ENCODE measurements around the gene FCSK.
"Not testable (repeated sequence)": the region's sequence is repeated elsewhere in the genome, so short reads cannot be mapped to it uniquely, and the experiment has no call there.

The FCSK gene

DNA sequence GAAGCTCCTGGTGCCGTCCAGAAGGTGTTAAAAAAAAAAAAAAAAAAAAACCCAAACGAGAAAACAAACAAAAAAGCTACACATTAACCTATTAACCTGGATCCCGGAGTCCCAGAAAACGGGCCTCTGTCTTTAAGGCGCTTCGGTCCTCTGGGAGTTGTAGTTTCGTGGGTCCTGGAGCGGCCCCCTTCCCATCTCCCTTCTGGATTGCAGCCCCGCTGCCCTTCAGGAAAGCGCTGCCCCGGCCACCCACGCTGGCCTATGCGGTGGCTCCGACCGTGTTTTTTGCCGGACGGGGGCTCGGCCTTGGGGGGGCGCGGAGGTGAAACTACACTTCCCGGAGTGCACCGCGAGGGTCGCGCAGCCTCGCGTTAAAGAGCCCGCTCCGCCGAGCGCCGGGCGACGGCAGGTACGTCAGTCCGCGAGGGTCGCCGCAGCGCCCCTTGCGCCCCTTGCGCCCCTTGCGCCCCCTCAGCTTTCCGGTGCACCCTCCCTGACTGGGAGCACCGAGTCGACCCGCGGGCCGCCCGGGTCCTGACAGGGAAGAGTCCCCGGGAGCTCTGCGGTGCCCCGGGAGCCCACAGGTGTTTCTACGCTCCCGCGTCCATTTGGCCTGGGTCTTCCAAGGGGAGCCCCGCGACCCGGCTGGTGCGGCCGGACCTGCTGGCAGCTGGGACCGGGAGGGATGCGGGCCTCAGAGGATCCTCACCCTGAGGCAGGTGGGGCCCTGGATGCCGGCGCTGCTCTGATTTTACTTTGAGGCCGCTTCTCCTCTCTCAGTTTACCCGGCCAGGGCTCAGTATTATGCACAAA is at the start of gene FCSK:
FCSK (plus strand) TSS at position 374 of the 813 bp plus-strand sequence. CDS start 8,596 bp downstream, outside the sequence.
- DNase-seq (ENCODE audit: low read depth) = peak; percentile 51

DNA sequence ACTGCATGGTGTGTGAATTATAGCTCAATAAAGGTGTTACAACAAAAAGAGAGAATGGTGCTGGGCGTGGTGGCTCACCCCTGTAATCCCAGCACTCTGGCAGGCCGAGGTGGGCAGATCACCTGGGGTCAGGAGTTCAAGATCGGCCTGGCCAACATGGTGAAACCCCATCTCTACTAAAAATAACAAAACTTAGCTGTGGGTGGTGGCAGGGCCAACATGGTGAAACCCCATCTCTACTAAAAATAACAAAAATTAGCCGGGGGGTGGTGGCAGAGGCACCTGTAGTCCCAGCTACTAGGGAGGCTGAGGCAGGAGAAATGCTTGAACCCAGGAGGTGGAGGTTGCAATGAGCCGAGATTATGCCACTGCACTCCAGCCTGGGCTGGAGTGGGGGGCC is 48.3 kb upstream of the FCSK start:
- DNase-seq (ENCODE audit: low read depth) = not testable (repeated sequence)

DNA sequence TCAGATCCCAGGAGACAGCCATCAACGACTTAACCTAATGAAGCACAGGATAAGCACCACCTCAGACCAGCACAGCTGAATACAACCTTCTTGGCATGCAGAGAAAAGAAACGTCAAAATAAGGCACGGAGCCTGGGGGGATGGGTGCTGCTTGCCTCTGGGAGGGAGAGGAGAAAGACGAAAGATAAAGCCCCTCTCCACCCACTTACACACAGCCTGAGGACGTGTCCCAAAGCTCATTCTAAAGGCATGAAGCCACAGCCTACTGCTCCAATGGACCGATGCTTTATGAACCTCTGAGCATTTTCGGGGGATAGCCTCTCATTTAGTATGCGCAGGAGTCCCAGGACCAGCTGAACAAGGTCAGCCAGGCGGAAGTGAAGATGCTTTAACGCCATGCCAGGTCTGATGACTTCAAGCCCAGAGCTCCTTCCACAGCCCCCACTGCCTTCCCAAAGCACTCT is 46.6 kb upstream of the FCSK start:
- DNase-seq (ENCODE audit: low read depth) = no peak

DNA sequence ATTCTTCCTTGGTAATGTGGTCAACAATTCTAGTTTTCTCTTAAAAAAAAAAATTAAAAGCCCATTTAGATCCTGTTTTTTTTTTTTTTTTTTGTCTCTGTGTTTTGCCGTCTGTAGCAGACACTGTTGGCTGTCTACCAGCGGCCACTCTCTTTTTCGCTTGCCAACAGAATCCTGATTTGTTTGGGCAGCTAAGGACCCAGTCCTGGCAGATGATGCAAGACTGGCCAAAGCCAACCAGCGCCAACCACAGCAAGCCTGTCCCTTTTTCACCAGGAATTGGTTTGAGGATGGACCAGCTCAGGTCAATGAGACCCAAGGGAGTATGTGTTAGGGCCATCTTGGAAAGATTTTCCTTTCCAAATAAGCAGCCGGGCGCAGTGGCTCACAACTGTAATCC is 43.7 kb upstream of the FCSK start:
- no peak for DNase-seq (ENCODE audit: low read depth)

DNA sequence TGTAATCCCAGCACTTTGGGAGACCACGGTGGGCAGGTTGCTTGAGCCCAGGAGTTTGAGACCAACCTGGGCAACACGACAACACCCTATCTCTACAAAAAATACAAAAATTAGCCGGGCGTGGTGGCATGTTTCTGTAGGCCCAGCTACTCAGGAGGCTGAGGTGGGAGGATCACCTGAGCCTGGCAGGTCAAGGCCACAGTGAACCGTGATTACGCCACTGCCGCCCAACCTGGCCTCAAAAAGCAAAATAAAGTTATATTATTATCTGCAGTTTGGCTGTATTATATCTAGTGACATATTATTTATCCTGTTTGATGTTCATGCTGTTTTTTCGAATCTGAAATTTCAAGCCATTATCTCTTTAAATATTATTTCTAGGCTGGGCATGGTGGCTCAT is 42.0 kb upstream of the FCSK start:
- DNase-seq (ENCODE audit: low read depth) = no peak

DNA sequence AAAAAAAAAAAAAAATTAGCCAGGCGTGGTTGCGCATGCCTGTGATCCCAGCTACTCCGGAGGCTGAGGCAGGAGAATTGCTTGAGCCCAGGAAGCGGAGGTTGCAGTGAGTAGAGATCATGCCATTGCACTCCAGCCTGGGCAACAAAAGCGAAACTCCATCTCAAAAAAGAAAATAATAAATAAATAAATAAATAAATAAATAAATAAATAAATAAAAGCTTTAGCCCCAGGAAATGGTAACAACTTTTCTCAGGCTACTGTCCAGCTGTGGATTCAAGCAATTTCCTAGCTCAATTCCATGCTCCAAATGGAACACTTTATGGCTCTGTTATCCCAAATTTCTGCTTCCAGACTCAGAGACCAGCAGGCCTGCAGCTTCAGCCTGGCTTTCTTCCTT is 40.8 kb upstream of the FCSK start:
- not testable (repeated sequence) for DNase-seq (ENCODE audit: low read depth)

DNA sequence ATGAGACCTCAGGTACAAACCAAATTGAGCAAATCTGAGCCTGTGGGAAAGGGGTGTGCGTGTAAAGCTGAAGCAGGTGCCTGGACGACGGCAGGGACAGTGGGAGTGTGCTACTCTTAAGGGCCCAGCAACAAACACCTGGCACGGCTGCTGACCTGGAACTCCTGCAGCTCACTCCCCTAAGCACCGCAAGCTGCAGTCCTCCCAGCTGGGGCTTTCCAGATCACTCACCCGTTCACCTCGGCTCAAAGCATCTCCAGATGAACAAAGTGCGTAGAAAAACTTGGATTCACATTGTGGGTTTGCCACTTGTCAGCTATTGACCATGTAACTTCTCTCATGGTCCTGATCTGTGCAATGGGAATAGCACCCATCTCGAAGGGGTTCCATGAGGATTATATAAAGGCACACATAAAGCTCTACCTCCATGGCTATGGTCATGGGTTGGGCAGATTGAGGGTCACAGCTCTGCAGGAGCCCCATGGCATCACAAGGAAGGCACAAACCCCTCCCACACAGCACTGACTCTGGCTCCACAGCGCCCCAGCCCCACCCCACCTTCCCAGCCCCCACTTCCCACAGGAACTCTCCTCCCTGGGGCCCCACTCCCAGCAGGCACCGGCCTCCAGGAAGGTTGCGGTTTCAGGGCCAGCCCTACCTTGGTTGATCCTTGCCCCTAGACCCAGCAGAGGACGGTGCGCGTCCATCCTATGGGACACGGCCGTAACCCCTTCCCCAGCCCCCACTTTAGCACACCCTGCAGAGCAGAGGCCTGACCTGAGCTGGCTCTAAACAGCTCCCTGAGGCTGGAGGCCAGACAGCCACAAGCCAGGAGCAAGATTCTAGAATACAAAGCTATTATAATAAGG is 37.4 kb upstream of the FCSK start:
- DNase-seq (ENCODE audit: low read depth) = no peak

DNA sequence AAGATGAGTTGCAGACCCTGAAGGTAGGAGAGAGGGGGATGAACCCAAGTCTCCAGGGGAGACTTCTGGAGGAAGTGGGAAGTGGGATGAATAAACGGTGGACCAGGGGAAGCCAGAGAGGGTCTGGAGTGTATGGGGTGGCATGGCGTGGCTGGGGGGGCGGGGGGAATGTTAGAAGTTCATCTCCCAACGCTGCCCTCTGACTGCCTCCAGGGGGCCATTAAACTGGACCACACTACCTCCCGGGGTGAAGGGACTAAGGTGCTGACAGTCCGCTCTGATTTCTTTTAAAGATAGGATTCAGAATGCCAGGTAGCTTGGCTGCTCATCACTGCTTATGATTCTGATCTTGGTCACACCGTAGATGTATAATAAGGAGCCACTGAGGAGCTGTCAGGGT is 36.7 kb upstream of the FCSK start:
- no peak for DNase-seq (ENCODE audit: low read depth)

DNA sequence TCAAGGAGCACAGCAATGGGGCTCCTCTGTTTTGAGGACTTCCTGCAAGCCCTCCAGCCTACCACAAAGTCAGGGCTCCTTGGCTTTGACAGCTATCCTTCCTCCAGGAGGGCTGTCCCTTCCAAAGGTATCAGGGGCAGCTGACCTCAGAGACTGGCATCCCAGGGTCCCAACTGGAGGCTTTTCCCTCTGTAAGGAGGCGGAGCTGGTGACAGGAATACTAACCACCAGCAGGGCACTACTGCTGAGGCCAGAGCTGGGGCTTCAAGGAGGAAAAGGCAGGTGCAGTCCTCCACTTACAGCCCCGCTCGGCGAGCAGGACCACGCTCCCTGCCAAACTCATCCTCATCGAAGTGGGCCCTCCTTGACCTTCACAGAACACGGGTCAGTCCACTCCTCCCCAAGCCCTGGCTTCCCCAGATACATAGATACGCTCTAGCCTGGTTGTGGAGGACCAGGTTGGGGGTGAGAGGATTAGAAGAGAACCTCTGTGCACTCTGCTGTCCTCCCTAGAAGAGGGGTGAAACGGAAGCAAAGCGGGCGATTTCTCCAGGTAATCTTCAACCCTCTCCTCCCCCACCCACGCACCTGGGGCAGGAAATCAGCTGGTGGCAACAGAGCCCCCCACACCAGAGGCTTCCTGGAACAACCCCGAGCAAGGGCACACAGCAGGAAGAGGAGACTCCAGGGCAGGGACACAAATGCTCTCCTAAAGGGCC is 36.0 kb upstream of the FCSK start:
- DNase-seq (ENCODE audit: low read depth) = no peak

DNA sequence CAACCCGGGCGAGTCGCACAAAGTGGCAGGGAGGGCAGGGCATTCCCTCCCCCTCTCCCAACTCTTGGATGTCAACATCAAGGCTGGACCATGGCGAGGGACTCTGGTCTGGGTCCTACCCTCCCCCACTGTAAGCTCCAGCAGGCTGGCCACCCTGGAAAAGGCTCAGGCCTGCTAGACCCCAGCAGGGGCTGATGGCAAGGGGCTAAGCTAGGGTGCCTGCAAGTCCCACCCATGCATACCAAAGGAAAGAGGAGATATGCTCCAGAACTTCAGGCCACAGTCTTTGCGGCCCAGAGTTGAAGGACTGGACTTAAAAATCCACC is 35.4 kb upstream of the FCSK start:
- DNase-seq (ENCODE audit: low read depth) = no peak

DNA sequence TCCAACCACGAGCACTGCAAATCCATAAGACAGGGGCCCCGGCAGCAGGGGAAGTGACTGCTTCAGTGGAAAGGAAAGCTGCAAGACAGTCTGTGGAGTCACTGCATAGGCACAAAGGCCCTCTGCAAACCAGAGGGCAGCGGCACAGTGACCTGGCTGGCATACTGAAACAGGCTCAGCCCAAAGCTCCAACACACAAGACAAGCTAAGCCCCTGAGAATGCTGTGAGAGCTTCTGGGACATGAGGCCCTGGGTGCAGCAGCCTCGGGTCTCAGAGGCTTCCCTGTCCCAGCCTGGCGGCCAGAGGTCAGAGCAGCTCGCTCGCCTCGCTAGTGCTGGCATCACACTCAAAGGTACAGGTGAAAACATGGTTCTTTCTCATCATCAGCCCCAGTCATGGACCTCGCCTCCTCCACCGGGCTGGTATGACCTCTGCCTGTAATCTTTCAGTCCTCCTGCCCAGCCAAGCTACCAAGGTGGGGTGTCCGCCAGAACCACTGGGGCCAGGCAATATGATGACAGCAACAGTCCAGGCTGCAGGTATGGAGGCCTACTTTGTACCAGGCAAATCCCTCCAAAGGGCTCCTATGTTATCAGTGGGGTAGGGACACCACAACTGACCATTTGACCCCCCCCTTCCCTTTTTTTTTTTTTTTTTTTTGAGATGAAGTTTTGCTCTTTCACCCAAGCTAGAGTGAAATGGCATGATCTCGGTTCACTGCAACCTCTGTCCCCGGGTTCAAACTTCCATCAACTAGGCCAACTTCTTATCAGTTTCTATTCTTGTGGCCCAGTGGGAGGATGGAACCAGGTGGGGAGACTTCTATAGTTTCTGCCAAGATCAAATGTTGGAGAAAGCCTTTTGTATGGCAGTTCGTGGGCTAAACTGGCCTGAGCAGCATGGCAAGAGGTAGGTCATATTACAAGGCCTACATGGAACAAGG is 34.7 kb upstream of the FCSK start:
- DNase-seq (ENCODE audit: low read depth) = no peak

DNA sequence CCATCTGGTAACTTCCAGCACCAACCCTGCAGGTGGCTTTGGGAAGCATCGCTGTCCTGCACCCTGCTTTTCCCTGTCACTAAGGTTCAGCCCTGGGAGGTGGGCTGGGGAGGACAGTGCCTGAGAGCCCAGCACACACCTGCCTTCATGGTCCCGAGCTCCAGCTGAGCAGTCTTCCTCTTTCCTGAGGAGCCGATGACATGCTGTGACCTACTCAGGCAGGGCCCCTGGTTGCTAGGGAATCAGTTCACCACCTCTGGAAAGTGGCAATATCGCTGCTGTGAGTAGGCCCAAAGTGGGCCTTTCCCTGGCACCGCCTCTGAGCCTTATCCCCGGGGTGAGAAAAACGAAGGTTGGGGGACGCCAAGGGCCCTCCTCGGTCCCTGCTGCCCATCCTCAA is 33.4 kb upstream of the FCSK start:
- no peak for DNase-seq (ENCODE audit: low read depth)

DNA sequence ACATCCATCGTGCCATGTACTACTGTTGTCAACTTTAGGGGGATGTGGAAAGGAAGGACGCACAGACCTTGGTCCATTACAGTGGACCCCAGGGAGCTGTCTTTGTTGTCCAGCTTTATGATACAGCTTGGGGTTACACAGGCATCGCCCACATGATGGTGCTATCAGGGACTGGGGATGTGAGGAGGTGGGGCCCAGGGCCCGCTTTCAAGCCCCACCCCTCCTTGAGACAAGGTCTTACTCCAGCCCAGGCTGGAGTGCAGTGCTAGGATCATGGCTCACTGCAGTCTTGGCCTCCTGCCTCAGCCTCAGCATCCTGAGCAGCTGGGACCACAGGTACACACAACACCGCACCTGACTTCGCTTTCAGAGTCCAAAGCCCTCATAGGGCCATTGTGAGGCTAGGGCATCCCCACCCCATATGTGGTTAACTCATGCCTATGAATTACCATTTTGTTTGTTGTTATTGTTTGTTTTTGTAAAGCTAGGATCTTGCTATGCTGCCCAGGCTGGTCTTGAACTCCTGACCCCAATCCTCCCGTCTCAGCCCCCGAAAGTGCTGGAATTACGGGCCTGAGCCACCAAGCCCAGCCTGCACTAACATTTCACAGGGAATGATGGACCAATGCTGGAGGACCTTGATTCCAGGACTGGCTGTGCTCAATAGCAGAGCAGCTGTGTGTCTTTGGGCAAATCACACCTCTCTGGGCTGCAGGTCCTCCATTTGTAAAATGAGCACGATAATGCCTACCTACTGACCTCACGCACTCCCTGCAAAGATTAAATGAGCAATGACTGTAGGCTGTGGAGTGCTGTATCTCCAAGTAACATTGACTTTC is 32.7 kb upstream of the FCSK start:
- no peak for DNase-seq (ENCODE audit: low read depth)

DNA sequence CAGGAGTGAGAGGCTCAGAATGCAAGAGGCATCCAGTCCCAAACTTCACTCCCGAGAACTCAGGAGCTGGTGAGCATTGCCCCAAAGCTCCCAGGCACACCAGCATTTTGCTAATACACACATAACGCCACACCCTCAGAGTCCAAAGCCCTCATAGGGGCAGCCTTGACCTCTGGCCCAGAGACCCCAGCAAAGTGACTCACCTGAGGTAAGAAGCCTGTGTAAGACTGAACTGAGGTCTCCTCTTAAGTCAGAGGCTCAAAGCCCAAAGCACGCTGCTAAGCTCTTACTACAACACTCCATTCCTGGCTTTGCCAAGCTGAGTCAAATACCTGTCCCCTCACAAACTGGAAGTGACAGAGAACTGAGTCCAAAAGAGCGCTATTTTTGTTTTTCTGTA is 31.9 kb upstream of the FCSK start:
- DNase-seq (ENCODE audit: low read depth) = no peak

DNA sequence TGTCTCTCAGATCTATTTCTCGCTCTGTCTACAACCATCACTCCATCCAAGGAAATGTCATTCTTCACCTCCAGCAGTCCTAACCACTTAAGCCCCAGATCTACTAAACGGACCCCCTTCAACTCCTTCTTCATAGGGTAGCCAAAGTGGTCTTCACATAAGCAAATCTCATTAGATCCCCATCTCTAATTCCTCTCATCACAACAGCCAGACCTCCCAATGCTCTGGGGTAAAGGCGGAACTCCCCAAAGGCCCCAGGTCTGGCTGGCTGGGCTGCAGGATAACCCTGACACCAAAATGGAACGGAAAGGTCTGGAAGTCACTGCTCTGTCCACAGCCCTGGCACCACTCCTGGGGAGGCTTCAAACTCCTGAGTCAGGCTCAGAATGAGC is 26.6 kb upstream of the FCSK start:
- DNase-seq (ENCODE audit: low read depth) = no peak

DNA sequence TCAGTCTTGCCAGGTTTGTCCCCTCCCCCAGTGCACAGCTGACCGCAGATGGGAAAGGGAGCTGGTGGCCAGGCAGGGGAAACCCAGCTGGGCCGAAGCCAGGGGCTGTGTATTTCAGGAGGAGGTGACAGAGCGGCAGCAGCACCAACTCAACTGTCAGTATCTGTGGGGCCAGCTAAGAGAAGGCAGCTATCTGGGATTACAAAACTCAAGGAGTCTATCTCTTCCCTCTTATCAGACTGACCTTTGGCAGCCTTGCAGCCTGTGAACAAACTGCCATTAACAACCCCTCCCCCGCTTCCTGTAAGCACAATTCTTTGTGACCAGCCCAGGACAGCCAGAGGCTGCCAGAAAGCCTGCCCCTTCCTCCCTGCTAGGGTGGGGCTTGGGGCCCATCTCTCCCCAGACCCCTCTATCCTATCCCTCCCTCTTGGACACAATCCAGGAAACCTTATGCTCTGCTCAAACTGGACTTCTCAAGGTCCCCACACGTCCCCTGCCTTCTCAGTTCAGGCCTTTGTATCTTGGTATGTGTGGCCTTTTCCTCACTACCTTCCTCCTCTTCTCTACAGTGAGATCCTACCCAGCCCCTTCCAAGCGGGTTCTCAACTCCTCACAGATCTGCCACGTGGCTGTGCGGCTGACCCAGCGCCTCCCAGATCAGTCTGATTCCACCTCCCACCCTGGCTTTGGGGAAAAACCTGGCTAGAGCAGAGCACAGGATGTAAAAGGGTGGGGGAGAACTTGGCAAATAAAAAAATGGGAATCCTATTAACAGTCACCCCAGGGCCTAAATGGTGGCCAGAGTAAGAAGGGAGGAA is 26.0 kb upstream of the FCSK start:
- peak; percentile 96 for DNase-seq (ENCODE audit: low read depth)

DNA sequence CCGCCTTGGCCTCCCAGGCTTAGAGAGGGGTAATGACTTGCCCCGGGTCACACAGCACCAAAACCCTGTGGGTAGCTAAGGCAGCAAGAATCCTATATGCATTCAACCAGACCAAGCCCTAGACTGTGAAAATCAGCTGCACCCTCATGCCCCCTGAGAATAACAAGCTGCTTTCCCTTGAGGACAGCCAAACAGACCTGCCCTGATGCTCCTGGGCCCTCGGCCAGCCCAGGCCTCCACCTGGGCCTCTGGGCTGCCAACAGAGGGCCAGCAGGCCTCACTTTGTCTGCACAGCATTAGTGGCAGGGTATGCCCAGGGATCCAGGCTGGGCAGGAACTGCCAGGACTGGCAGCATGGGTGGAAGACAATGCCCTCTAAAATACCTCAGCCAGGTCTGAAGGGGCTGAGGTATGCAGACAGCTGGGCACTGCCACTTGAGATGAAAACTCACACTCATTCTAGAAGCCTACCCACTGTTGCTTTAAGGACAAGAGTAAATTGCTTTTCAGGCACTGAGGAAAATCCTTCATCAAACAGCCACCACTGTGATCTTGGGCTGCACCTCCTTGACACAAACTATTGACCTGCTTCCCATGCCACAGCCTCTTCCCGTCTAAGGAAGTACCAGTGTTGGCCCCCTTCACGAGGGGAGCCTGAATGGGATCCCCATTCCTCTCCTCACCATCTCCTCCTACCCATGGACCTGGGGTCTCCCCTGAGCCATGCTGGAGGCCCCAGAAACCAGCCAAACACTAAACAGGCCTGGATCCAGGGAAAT is 24.3 kb upstream of the FCSK start:
- DNase-seq (ENCODE audit: low read depth) = no peak

DNA sequence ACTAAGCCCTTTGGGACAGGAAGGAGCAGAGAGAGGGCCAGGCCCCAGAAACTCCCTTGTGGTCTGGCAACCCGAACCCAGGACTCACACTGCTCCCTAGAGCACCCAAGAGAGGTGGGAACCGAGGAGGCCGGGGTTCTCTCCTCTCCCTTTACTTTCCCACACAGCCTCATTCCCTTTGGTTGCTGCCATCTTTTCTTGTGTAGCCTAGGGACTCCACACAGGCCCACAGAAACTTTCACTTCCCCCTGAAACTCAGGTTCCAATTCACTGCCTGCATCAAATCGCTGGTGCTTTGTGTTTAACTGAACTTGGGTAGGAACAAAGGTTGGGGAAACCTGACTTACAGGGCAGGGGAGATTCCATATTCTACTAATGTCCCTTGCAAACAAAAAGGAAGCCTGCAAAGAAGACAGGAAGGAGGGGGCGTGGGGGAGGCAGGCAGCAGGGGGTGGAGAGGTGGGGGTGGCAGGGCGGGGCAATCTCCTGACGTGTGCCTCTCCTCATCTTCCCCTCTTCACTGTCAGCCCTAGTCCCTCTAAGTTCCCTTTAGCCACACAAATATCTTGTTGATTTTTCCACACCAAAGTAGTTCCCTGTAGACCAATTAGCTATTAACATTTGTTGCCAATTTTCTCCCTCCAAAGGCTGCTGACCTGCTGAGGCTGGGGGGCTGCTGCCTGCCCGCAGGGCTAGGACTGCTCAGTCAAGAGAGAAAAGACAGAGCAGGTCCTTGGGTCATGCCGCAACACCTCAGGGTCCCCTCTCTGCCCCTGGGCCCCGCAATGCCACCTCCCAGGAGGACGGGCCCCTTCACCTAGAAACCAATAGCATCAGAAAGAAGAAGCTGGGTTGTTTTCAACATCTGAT is 23.5 kb upstream of the FCSK start:
- peak; percentile 40 for DNase-seq (ENCODE audit: low read depth)

Measured in iris pigment epithelial cell (primary cell).